NCI-H1436 treated with DMSO at 0.1 percent for 48 hours (cell line): ENCODE results near the gene TBC1D21.

ENCODE experiments used
- DNase-seq: peaks from one replicate; lab custom pipeline; 2025; lab: John Stamatoyannopoulos, UW

The TBC1D21 gene, protein sequence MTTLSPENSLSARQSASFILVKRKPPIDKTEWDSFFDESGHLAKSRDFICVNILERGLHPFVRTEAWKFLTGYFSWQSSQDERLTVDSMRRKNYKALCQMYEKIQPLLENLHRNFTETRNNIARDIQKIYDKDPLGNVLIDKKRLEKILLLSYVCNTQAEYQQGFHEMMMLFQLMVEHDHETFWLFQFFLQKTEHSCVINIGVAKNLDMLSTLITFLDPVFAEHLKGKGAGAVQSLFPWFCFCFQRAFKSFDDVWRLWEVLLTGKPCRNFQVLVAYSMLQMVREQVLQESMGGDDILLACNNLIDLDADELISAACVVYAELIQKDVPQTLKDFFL

DNA sequence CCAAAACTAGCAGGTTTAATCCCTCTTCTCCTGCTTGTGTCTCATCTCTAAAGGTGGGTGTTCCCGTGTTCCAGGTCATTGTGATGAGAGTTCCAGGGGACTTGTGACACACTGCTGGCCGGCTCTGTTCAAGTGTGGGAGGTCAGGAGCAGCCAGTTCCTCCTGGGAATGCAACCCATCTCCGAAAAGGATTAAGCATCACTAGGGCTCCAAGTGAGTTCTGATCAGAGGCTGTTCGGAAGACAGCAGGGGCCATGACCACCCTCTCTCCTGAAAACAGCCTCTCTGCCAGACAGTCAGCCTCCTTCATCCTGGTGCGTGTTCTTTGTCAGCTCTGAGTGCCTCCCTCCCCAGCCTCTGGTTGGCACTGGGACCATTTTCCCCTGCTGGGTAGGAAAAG is at the start of gene TBC1D21:
TBC1D21 (plus strand) TSS at position 109 of the 400 bp plus-strand sequence; CDS start at position 255, 146 bp downstream.
- no peak for DNase-seq

DNA sequence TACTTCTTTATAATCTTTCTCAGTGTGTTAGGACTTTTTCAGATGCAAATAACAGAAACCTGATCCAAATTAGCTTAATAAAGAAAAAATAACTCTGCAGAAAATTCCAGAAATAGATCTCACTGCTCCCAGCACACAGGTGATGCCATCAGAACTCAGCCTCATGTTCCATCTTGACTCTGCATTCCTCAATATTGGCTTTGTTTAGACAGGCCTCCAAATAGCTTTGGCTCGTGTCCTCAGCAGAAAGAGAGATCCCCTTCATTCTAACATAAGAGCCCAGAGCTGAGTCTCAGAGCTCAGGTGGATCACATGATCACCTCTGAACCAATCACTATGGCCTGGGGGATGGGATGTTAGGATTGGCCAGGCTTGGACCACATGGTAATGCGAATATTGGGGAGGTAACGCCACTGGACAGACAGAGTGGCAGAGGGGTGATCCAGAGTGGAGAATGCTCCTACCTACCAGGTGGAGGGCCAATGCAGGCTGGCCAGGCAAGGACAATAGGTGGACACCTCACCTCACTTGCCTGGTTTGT is 46.6 kb upstream of the TBC1D21 start:
- DNase-seq = no peak

DNA sequence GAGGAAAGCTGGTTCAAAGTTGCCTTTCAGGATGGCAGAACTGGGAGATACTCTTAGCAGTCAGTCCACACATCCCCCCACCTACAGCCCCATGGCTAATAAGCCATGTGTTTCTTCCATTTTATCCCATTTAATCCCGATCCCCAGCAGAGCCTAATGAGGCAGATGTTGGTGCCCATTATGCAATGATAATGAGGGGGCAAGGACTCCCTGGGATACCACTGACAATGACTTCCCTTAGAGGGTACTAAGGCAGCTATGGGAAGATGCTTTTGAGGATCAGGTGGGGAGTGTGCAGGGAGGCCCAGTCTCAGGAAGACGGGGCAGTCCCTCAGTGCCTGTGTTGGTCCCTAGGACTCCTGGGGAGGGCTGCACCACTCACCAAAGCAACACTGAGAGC is 43.8 kb upstream of the TBC1D21 start:
- no peak for DNase-seq

DNA sequence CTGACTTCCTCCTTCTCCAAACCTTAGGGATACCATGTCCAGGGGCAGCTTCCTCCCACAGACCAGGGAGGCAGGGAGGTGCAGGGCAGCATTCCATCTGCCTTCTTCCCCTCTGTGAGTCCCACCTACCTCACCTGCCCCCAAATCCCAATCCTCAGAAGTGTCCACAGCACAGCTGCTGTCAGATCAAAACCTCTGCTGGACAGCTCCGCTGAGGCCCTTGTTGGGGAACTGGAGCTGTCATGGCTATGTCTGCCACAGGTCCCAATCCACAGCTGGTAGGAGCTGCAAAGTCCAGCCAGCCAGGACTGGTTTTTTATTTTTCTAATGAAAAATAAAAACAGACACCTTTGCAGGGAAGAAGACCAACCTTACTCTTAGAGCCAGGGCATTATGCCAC is 40.7 kb upstream of the TBC1D21 start:
- no peak for DNase-seq

DNA sequence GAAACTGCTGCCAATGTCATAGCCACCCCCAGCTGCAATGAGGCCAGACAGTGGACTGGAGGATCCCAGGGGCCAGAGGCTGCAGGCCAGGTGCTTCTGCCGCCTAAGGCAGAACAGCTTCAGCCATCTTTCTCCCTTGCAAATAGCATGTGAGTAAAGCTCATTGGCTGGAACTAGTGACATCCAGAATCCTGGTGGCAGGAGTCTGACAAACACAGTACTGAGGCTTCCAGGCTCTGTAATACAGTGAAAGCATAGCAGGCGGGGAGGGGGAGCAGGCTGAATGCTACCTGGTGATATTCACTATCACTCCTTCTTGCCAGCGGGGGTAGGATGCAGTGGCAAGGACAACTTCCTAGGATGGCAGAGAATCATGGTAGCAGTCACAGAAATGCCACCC is 36.5 kb upstream of the TBC1D21 start:
- DNase-seq = no peak

DNA sequence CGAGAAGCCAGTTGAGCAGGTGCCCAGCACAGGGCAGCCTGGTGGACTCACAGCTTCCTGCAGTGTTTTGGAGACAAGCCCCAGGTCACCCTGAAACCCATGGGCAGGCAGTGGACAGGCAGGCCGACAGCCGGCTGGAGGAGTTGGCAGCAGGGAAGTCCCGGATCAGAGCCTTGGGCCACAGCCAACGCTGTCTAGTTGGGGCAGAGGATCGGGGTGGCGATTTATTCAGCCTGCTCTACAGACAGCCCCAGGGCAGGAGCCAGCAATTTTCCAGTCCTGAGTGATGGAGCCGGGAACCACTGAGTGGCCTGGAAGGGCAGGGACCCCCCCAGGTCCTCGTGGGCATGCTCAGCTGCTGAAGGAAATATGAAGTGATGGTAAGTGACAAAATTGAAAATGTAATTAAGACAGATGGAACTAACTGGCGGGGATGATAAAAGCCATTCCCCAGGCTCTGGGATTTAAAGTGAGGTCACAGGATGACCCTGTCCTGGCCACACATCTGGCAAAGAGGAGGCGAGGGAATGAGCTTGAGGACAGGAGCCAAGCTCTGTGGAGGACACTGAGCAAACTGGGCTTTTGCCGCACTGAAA is 34.4 kb upstream of the TBC1D21 start:
- DNase-seq = no peak

DNA sequence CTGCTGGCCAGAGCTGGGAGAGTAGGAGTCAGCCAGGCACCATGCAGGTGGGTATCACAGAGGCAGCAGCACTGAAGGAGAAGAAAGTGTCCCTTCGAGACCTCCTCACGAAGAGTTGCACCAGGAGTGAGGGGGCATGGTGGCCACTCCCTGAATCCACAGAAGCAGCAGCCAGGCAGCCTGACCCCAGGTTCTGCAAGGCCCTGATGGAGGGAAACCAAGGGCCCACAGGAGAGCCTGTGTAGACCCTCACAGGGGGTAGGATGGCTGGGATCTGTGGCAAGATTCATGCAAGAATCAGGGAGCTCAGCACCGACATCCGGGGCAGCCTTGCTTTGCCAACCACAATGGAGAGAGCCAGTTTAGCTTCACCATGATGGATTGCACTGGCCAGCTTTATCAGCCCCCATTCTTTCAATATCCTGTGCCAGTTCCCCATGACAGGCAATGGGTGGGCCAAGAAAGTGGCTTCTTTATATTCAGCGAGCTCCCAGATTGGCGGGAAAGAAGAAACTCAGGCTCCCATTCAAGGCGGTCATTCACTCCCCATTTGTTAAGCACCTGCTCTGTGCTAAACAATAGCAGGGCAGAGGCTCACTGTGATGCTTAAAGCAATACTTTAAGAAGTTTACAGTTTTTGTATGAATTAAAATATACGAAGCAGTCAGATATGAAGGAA is 33.5 kb upstream of the TBC1D21 start:
- DNase-seq = no peak

DNA sequence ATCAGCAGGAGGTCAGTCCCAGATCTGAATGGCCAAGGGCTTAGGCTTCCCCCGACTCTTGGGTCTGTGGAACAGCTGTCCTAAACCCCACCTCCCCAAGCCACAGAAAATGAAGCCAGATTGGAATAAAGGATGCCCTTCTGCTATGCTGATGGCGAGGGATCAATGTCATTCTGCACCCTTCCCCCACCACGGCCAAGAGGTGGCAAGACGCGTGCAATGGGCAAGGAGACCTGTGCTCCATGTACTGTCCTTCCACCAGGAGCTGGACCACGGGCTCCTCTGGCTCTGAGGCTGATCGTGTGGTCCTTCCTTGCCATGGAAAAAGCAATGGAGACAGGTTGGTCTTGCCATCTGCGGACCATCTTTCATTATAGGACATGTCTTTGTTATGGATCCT is 32.6 kb upstream of the TBC1D21 start:
- DNase-seq = no peak

DNA sequence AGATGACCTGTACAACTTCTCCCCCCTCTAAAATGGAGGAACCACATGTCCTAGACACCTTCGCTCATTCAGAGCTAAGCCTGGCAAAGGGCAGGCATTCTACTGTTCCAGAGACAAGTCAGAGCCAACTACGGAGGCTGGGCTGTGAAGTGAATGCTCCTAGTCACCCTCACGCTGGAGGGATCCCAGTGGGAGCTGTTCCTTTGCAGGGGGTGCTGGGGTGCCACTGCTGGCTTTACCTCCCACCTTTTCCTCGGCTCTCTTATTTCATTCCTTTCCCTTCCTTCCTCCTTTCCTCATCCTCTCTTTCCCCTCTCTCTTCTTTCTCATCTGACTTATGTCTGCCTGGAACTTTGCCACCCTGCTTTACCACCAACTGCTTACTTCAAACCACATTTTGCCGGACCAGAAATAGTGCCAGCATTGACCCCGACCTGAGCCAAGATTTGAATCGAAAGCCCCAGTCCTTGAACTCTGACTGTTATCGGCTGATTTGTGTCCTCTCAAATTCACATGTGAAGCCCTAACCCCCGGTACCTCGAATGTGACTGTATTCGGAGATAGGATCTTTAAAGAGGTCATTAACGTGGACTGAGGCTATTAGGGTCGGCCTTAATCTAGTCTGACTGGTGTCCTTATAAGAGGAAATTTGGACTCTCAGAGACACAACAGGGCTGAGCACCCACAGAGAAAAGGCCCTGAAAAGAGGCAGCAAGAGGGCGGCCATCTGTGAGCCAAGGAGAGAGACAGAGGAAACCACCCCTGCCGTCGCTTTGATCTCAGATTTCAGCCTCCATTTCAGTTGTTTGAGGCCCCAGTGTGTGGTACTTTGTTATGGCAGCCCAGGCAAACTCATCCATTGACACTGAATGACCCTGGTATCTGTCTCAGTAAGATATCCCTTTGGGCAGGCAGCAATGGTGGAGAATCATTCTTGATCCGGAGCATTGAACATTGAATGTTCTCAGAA is 31.3 kb upstream of the TBC1D21 start:
- DNase-seq = no peak

DNA sequence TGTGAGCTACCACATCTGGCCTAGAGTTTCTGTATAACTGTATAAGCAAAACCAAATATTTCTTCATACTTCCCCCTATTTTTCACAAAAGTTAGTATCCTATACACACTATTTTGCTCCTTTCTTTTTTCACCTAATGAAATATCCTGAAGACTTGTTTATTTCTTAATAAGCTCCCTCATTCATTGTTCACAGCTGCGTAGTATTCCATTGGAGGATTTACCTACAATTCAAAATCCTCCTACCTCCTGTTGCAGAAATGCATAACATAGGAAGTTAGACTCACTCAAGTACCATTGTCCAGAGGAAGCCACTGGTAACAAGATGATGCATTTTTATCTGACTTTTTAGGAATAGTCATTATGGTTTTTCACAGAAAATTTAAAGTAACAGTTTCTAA is 29.6 kb upstream of the TBC1D21 start:
- no peak for DNase-seq

DNA sequence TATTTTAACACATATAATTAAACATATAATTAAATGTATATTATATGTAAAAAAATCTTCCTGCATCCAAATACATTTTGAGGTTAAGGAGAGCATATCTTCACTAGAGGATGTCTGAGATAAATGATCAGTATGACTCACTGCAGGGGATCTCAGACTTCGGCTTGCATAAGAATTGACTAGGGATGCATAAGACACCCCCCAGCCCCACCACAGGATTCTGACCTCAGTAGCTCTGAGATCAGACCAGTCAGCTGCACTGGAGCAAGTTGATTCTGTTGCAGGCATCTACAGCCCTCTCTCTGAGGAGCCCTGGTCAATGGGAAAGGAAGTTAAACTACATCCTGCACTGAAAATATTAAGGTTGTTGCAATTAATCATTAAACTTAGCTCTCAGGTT is 29.0 kb upstream of the TBC1D21 start:
- DNase-seq = no peak

DNA sequence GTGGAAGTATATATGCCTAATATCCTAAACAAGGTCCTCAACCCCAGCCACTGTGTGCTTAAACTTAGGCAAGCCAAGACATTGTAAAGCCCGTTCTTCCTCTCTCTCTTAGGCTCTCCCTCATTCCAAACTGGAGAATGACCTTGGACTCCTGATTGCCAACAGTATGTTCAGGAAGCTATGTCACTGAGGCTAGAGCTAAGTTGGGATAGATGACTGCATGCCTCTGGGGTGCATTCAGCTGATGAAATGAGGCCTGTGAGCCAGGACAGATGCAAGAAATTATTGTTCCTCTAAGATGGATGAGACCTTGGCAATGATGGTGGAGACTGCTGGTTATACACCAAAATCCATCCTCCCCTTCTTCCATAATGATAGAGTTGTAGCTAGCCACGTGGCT is 27.9 kb upstream of the TBC1D21 start:
- DNase-seq = no peak

DNA sequence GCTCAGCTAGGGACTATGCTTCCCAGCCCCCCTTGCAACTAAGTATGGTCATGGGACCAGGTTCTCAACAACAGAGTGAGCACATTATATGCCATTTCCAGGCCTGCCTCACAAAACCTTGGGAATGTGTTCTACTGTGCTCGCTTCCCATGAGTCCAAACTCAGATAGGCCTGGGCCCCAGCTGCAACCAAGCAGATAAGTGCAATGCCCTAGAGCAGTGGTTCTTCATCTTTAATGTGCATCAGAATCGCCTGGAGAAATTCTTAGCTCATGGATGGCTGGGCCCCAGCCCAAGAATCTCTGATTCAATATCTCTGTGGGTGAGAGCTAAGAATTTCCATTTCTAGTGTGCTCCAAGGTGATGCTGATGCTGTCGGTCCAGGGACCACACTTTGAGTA is 27.5 kb upstream of the TBC1D21 start:
- DNase-seq = no peak

DNA sequence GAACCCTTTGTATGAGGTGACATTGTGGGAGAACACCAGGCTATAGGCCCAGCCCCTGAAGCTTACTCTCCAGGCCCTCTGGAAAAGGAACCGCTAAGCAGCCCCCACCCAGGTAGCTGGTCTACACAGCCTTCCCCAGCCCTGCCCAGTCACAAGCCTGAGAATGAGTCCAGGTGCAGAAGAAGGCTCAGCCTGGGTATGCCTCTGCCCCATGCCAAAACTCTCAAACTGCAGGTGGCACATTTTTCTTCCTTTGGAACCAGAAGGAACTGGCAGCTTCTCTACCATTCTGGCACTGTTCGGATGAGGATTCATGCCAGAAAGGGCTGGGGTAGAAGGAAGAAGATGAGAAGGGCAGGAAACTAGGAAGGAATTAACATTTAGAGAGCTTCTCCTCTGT is 23.7 kb upstream of the TBC1D21 start:
- DNase-seq = no peak

DNA sequence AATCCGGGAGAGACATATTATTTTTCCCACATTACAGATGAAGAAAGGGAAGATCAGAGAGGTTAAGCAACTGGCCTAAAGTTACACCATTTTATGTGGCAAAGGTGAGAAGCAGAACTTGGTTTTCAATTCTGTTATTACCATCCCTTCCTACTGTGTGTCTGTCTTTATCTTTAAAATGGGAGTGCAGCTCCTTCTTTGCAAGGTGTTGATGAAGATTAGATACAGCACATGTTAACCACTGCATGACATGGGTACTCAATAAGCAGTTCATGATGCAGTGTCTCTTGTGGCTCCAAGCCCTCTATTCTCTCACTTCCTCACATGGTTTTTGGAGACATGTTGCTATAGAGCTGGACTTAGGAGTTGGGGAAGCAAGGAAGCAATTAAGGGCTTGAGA is 23.1 kb upstream of the TBC1D21 start:
- no peak for DNase-seq

DNA sequence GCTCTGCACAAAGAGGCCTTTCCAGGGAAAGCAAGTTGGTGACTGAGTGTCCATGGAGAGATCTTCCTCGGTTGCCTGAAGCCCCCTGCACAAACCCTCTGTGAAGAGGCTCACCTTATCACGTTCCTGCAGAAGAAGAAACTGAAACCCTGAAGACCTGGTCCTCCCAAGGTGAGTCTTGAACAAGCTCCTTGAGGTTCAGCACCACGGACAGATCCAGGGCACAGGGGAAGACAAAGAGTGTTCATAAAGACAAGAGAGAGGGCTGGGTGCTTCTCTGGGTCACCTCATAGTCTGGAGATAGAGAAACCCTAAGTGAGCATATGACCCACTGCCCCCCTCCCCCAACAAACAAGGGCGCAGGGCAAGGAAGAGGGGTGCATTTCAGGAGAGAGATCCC is 21.7 kb upstream of the TBC1D21 start:
- DNase-seq = no peak

DNA sequence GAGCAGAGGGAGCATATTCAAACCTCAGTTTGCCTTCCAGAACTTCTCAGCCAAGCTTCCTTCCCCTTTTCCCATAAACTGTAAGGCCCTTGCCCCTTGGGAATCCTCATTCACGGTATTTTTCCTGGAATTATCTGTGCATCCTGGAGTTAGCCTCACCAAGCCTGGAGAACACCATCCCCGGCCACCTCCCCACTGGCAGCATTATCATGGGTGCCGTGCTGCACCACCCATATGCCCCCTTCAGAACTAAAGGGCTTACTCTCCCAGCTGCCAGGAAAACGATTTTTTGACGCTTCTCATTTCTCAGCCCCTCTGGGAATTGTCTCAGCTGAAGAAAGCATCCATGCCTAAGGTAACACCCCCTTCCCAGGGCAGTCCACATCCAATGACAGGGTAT is 20.9 kb upstream of the TBC1D21 start:
- DNase-seq = no peak

DNA sequence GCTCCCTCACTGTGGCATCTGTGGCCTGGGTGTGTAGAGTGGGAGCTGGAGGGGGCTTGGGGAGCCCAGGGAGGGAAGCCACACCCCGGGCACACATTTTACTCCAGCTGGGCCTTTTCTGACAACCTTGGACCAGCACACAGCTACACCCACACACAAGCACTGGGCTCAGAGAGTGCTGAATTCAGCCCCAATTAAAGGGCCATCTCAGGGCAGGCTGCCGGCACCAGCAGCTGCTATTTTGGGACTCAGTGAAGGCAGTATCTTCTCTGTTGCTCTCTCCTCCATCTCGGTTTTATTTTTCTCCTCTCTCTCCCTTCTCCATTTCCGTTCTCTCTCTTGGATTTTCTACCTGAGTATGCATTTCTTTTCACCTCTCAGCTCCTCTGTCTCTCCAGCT is 19.1 kb upstream of the TBC1D21 start:
- DNase-seq = no peak

DNA sequence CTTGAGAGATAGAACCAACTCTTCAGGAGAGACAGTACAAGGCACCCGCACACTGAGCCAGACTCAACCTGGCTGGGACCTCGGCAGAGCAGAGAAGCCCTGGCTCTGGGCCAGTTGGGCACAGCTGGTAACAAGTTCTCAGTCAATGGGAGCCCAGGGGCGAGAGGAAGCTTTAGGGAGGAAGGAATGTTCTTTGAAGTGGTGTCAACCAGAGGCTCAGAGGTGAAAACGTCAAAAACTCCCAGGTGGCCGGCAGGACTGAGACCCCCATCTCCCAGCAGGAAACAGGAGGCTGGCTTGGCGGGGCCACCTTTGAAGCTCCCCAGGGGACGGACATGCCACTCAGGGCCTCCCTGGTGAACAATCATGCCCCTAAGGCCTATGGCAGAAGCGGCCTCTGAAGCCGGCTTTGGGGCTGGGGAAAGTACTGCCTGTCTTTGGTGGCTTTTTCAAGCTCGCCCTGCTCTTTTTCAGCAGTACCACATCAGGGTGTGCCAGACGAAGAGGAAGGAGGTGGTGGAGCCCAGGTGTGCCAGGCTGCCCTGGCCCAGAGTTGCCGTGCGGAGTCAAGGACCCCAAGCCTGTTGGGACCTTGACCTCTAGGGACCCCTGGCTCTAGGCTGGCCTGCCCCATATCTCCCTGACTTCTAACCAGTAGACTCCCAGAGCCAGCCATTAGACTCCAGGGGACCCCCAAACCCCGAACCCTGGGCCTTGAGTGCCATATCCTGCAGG is 16.7 kb upstream of the TBC1D21 start:
- DNase-seq = no peak

DNA sequence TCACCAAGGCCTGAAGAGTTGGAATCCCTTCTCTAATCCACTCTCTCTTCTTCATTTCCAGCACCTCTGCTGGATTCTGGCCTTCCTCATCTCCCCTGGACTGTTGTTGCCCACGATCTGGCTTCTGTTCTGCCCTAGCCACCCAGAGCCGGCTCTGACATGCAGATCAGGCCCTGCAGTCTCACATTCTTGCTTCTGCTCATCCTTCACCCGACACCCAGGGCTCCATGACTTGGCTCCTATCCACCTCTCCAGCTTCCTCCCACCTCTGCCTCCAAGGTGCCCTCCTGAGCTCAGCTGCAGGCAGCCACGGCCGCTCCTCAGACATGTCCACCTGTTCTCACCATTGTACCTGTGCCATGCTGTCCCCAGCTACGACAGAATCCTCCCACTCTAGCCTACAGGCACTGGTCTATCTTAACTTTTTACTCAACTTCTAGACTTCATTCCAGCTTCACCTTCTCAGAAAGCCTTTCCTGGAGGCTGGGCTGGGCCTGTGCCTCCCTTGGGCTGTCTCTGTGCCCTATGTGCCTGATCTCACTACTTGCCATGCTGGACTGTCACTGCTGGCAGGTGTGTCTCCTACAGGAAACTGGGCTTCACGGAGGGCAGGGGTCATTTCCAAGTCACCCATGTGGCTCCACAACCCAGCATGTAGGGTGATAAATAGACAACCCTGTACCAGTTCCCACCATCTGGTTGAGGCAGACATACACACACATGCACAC is 16.0 kb upstream of the TBC1D21 start:
- no peak for DNase-seq

DNA sequence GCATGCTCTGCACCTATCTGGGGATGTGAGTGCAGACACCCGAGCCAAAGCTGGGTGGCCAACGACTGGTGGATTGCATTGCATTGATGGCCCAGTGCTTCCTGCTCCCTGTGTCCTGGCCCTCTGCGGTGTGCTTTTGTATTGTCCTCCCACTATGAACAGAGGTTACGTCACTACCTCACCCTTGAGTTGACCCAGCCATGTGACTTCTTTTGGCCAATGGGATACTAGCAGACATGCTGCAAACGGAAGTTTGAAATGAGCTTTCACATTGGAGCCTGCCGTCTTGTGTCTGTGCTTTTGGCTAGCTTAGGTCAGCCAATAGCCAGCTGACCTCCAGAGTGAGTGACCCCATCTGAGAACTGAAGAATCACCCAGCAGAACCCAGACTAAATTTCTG is 15.3 kb upstream of the TBC1D21 start:
- DNase-seq = no peak
